CD4-positive, alpha-beta T cell treated with Interferon gamma for 1 hour (primary cell): ENCODE measurements around the gene FNDC8.
A peak's percentile ranks its signal among the peaks of the same experiment; 100 is the strongest.
"Not testable (repeated sequence)": the region's sequence is repeated elsewhere in the genome, so short reads cannot be mapped to it uniquely, and the experiment has no call there.

ENCODE experiments used
- DNase-seq: peaks from one replicate; pipeline ENCODE4 v3.0.0-alpha.2; 2020

FNDC8 gene

DNA sequence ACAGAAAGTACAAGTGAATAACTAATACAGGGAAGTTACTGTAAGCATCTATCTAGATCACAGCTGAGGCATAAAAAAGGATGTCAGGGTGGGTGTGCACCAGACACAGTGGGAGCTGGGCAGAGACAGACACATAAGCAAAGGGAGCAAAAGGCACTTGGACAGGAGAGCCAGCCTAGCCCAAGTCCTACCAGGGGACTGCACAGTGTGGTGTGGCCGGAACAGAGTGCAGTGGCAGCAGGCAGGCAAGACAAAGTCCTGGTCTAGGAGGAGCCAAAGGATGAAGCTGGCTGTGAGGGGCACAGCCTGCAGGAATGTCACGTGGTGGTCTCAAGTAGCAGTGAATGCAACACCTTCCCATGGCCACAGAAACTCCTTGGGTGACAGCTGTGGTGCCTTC lies 23.6 kb upstream of the FNDC8 start:
- no peak for DNase-seq

DNA sequence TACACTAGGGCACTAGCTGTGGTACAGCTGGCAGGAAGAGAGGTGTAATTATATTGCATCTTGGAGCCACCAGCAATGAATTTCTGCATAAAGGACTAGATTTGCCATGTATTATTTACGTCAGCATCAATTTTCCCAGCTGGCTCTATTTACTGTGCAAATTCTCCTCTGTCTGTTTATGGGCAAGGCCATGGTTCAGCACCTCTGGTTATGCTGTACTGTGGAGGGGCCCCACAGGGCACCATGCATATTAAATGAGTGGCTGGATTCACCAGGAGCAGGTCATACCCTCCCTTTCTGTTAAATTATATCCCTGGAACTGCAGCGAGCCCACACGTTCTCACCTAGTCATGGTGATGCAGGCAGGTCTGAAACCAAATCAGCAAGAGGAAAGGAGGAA lies 21.5 kb upstream of the FNDC8 start:
- no peak for DNase-seq

GRCh38 chr17:35101036-35101435 lies 20.4 kb upstream of the FNDC8 start:
- DNase-seq = no peak

- DNase-seq = no peak
These were observed 19.7 kb upstream of the FNDC8 start for GRCh38 chr17:35101725-35102124.

DNA sequence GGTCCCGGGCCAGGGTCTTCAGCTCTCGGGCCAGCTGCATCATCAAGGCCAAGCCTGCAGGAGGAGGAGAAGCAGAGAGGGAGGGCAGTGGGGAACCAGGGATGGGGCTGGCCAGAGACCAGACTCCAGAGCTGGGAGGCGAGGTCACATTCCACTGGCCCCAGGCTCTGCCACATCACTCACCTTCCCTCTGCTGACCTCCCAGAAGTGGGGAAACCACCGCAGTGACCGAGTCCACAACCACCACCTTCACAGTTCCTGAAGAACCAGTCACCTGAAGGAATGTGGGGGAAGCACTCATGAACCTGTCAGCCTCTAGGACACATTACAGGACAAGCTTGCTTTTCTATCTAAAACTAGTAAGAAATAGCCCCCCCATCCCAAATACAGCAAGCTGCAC lies 18.1 kb upstream of the FNDC8 start:
- DNase-seq = no peak

GRCh38 chr17:35104844-35105450 lies 16.5 kb upstream of the FNDC8 start:
- DNase-seq = no peak

GRCh38 chr17:35110791-35111190 lies 10.6 kb upstream of the FNDC8 start:
- not testable (repeated sequence) for DNase-seq

DNA sequence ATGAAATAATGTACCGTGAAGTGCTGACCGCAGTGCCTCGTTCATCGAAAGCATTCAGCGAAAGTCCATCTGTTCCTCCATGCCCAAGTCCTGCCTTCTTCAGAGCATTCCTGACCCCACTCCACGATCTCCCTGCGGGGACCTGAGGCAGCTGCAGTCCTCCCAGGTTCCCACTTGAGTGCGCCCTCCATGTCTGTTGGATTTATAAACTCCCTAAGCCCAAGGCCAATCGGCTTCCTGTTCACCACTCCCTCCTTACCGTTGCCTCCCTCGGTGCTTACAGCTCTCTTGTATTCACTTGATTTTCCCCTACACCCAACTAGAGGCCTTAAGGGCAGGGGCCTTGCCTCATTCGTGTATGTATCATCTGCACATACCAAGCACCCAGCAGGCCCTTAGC lies 4.6 kb upstream of the FNDC8 start:
- no peak for DNase-seq

DNA sequence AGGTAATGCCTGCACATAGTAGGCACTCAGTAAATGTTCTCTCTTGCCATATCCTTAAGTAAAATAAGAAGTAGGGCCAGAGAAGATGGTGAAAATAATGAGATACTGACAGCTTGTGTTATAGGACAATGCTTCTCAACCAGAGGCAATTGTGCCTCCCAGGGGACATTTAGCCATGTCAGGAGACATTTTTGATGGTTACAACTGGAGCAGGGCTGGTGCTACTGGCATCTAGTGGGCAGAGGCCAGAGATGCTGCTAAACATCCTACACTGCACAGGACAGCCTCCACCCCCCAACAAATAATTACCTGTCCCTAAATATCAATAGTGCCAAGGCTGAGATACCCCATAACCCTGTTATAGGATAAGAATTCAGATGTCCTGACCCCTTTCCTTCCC lies 3.4 kb upstream of the FNDC8 start:
- peak; percentile 22 for DNase-seq

GRCh38 chr17:35119370-35120165 lies 1.8 kb upstream of the FNDC8 start, which contains the start of gene RAD51D:
Gene RAD51D, minus strand, starts transcription at chr17:35119860. Its CDS starts 247 bp downstream, at chr17:35119613.
- DNase-seq = peak; percentile 79

- DNase-seq = no peak
These were observed 6.5 kb downstream of the FNDC8 start for GRCh38 chr17:35127751-35128514.

GRCh38 chr17:35129154-35129972 lies 7.9 kb downstream of the FNDC8 start:
- DNase-seq = no peak

DNA sequence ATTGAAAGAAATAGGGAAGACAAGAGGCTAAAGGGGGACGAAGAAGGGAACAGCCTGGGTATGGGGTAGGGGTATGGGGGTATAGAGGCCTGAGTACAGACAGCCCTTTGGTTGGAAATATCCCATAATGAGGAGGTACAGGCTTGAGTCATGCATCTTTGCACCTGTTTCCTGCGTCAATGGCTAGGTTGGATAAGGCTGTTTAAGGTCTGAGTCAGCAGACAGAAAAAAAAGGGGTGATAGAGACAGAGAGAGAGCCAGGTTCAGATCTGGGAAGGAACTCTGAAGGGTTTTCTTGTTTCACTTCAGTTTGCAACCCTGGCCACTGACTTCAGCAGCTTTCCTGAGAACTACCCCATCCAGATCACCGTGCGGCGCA lies 8.5 kb downstream of the FNDC8 start:
- DNase-seq = no peak

DNA sequence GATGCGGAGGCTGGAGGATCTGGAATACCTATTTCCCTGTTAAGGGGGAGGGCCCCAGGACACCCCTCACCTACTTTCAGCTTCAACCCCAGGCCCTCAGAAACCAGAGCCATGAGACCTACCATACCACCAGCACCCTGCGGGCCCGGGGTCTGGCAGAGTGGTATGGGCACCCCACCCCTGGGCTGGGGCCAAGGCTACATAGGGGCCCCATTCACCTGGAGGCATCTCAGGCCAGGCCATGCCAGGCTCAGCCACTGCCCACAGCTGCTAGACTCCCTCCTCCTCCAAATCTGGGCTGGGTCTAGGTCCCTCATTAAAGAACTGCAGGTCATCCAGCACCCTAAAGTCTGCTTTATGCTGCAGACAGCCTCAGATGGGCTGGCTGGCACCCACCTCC lies 9.0 kb downstream of the FNDC8 start:
- DNase-seq = no peak

GRCh38 chr17:35132099-35132498 lies 10.7 kb downstream of the FNDC8 start:
- DNase-seq = no peak

DNA sequence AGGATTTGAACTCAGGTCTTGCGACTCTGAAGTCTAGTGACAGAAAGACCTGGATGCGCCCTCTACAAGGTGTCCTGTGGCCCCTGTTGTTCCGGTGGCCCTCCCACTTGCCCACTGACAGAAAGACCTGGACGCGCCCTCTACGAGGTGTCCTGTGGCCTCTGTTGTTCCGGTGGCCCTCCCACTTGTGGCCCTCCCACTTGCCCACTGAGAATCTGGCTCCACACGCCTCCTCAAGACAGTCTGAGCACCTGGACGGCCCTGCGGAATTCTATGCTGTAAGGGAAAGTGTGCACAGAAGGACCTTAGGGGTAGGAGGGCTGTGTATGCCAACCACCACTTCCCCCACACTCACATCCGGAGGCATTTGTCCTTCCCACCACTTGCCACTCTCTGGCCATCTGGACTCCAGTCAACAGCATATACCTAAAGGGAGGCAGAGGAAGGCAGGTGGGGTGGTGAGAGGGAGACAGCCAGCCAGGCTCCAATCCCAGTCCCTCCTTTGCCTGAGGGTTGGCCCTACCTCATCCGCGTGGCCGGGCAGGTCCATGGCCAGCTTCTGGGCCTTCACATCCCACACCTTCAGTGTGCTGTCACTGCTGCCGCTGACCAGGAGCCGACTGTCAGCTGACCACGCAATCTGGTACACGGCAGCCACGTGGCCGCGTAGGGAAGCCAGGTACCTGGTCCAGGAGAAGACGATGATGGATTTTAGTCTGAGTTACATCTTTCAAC lies 11.6 kb downstream of the FNDC8 start:
- DNase-seq = no peak

- no peak for DNase-seq
These were observed 13.9 kb downstream of the FNDC8 start for GRCh38 chr17:35135322-35135721.

- no peak for DNase-seq
These were observed 16.8 kb downstream of the FNDC8 start for GRCh38 chr17:35138218-35138617.

DNA sequence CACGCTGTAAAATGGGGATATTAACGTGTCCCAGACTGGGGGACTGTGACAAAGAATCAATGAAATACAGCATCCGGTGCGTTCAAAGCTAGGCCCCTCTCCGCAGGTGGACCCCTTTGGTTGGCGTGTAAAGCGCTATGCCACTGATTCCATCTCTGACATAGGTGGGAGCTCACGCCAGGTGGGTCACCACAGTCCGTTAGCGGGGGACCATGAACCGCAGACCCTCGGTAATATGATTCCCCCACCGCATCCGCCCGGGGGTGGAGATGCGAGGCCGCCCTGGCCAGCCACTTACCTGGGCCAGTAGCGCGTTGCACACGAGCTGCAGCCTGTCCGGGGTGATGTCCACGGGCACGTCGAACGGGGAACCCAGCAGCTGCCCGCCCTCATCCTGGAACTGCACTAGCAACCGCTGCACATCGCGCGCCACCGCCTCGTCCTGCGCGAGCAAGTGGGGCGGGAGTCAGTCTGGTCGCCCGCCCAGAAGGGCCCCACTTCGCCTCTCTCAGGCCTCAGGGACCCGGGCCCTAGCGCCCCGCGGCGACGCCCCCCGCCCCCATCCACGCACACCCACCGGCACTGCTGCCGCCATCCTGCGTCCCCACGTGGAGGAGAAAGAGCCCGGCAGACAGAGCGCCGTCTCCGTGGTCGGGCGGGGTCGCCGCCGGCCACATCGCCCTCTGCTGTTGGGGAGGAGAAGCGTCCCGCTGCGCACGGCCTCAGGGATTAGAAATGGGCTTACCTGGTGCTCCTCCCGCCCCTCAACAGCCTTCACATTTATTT lies 20.5 kb downstream of the FNDC8 start, which contains the start of gene NLE1:
Gene NLE1 (minus strand): TSS at position 623 of the 786 bp plus-strand sequence. CDS start 28 bp downstream, at position 595.
- DNase-seq = peak; percentile 84

DNA sequence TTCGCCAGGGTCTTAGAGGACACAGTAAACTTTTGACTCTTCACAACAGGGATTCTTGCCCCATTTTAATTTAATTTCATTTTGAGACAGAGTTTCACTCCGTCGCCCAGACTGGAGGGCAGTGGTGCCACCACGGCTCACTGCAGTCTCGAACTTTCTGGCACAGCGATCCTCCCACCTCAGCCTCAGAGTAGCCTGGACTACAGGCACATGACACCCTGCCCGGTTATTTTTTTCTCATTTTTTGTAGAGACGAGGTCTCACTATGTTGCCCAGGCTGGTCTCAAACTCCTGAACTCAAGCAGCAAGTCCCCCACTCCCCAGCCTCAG lies 21.0 kb downstream of the FNDC8 start:
- DNase-seq = no peak

DNA sequence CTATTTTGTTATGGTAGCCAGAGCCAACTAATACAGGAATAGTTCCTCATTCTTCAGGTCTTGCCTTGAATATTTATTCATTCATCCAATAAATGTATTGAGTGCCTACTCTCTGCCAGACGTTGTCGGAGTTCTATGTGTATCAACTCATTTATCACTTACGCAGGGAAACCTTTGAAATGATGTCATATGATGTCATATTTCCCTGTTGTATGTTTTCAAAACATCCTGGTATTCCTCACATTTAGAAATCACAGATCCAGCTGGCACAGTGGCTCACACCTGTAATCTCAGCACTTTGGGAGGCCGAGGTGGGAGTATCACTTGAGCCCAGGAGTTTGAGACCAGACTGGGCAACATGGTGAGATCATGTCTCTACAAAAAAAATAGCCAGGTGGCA lies 23.4 kb downstream of the FNDC8 start:
- DNase-seq = no peak
